ENCODE measurements around the gene LTBP2.

Gene LTBP2

DNA sequence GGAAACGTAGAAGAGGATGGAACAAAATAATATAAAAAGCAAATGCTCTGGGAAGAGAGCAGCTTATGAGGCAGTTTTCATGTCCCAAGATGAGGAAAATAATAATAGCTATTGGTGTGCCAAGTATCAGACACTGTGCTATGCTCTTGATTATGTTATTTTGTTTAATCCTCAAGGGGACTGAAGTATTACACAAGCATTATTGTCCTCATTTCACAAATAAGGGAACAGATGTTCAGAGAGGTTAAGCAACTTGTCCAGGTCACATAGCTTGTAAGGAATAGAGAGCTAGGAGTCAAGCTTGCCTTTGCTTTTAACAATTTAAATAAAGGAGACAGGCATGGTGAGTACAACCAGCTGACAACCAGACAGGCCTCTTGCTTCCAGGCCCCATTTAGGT lies 26.9 kb upstream of the LTBP2 start:
- in situ Hi-C loops (cut with MboI; ENCODE audit: low sequenced_read_pairs), result no loop called here

DNA sequence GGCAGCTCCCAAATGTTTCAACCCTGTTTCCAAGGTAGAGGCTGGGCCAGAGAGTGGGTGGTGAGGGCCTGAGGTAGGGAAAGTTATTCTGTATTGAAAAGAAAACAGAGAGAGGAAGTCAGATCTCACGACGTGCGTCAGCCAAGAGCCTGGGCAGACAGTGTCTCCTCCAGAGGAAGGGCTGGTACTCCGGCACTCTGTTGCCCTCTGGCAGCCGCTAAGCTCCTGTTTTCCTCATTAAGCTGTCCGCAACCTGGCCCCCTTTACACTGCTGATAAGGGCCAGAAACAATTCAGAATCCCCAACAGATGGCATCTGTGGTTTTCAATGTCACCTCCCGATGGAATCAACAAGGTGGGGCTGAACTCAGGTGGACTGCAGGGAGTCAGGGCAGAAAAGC lies 26.0 kb upstream of the LTBP2 start:
- in situ Hi-C loops (cut with MboI; ENCODE audit: low sequenced_read_pairs), result no loop called here

DNA sequence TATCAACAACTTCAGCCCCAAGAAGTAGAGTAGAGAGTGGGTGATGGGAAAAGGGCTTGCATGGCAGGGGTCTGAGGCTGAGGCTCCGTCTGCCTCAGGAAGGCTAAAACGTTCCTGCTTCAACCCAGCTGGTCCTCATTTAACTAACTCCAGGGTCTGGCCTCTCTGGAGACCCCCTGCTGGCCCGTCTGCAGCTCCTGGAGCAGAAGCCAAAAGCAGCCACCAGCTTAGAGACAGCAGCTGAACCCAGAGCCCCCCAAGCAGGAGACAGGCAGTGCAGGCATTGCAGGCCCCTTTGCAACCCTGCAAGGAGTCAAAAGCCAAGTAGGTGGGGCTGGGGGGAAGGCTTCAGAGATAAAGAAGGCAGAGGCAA lies 25.1 kb upstream of the LTBP2 start:
- in situ Hi-C loops (cut with MboI; ENCODE audit: low sequenced_read_pairs), result no loop called here

DNA sequence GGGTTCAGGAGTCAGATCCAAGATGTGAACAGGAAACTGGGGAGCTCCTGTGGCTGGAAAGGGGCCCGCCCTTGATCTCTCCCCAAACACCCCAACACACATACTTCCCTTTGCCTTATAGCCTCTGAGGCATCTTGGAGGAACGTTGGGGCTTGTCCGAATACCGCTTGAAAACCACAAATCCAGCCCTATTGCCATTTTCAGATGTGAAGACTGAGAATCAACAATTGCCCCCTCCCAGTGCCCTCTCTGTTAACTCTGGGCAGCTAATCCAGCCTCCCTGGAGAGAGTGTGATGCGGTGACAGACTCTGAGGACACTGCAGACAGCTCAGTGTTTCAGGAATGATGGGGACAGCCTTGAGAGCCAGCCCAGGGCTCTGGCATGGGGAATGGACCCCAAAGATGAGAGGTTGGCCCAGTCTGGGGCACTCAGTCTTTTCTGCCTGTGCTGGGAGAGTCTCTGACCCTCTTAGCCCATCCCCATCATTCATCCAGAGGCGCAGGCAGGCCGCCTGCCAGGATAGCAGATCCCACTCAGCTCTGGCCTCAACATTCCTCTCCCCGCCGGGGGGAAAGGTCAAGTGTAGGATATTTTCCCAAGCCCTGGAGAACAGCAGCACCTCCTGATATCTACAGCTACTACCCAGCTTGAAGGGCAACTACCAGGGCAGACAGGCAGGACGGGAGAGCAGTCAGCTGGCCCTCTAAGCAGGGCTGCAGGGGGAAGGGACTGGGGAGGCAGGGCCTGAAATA lies 24.6 kb upstream of the LTBP2 start:
- in situ Hi-C loops (cut with MboI; ENCODE audit: low sequenced_read_pairs), result no loop called here

DNA sequence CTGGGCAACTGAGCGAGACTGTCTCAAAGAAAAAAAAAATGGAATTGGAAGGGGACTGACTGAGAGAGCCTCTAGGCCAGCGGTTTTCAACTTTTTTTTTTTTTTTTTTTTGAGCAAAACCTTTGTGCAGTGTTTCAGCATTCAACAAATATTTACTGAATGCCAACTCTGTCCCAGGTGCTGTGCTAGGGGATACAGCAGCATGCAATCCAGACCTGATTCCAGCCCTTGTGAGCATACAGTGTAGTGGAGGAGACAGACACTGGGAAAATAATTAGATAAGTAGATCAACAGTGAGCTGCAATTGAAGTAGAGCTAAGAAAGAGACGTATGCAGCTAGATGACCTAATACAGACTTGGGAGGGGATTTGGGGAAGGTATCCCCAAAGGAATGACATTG lies 23.8 kb upstream of the LTBP2 start:
- in situ Hi-C loops (cut with MboI; ENCODE audit: low sequenced_read_pairs), result no loop called here

DNA sequence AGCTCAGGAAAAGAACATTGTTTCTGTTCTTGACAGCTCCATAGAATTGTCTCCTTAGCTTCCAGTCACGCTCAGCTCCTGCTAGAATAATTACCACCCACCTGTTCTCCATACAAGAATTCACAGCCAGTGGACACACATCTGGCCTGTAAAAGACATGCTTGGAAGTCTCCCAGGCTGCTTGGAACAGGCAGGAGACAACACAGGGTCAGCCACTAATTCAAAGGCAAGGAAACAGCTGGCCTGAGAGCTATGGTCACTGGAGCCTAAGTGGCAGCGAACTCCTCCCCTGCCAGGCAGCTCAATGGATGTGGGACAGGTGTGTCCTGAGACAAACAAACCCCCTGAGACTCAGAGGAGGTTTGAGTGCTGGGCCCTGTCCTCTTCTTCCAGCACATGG lies 22.9 kb upstream of the LTBP2 start:
- in situ Hi-C loops (cut with MboI; ENCODE audit: low sequenced_read_pairs), result no loop called here

DNA sequence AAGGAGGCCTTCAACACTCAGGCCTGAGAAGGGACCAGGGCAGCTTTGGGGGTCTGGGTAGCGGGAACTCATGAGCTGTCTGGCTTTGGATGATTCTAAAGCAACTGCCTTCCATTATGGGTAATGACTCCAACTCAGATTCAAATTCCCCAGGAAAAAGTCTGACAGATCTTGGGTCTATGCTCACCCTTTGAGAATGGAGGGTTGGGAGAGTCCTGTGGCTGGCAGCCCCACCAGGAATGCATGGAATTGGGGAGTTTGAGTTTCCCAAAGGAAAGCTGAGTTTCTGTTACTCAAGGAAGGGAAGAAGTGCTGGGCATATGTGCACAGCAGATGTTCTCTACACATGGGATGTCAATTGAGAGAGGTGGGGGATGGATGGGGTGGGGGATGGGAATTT lies 22.4 kb upstream of the LTBP2 start:
- in situ Hi-C loops (cut with MboI; ENCODE audit: low sequenced_read_pairs), result no loop called here

DNA sequence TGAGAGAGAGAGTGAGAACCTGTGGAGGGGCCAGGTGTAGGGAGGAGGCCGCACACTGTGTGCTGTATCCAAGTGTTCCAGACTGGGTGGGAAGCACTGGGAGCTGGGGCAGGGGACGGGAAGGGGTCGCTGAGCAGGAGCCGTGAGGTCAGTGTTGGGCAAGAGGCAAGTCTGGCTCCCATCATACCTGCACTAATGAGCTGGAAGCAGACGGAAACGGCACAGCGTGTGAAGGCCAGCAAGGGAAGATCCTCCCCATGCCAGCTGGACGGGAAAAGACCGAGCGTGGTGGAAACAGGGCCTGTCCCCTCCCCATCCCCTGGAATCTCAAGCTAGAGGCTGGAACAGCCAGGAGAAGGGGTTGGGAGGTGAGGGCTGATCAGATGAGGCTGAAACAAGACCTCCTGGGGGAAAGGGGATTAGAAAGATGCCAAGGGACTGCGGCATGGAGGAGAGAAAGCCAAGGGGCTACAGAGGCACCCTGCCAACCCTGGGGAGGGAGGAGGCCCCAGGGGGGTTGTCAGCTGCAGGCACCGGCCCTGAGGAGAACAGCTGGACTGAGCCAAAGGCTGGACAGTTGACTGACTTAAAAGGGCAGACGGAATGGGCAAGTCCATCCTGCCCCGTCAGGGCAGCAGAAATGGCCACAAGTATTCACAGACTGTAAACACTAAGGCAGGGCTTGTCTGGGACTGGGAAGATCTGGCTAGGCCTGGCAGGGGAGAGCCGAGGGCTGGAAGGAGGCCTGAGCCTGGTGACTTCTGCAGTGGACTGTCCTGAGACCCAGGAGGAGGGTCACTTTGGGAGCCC lies 19.0 kb upstream of the LTBP2 start:
- in situ Hi-C loops (cut with MboI; ENCODE audit: low sequenced_read_pairs), result no loop called here

DNA sequence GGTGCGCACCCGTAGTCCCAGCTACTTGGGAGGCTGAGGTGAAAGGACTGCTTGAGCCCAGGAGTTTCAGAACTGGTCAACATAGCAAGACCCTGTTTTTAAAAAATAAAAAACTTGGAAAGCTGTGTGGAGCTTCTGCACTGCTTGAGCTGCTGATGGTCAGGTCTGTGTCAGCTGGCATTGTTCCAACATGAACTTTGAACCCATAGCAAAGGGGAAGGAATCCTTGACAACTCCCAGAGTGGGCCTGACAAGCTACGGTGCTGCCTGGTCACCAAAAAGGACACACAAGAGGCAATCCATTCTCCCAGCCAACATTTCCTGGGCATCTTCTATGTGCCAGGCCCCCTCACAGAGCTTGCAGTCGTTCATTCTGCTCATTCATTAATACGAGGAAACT lies 16.4 kb upstream of the LTBP2 start:
- in situ Hi-C loops (cut with MboI; ENCODE audit: low sequenced_read_pairs), result no loop called here

DNA sequence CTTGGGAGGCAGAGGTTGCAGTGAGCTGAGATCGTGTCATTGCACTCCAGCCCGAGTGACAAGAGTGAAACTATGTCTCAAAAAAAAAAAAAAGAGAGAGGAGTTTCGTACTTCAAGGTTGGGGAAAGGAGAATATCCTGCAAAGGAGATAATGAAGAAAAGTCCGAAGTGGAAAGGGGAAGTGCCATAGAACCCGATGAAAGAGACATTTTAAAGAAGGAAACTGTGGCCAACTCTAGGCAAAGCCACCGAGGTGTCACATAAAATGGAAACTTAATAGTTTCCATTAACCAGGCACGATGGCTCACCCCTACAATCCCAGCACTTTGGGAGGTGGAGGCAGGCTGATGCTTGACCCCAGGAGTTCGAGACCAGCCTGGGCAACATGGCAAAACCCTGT lies 15.0 kb upstream of the LTBP2 start:
- in situ Hi-C loops (cut with MboI; ENCODE audit: low sequenced_read_pairs), result no loop called here

DNA sequence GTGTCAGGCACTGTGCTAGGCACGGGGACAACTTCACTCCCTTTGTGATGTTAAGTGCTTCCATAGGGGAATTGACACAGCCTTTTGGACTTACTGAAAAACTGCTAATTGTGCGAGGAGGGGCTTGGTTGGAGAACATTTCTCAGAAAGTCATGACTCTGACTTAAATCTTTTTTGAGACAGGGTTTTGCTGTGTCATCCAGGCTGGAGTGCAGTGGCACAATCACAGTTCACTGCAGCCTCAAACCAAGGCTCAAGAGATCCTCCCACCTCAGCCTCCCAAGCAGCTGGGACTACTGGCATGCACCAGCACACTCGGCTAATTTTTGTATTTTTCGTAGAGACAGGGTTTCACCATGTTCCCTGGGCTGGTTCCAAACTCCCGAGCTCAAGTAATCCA lies 10.2 kb upstream of the LTBP2 start:
- in situ Hi-C loops (cut with MboI; ENCODE audit: low sequenced_read_pairs), result no loop called here

DNA sequence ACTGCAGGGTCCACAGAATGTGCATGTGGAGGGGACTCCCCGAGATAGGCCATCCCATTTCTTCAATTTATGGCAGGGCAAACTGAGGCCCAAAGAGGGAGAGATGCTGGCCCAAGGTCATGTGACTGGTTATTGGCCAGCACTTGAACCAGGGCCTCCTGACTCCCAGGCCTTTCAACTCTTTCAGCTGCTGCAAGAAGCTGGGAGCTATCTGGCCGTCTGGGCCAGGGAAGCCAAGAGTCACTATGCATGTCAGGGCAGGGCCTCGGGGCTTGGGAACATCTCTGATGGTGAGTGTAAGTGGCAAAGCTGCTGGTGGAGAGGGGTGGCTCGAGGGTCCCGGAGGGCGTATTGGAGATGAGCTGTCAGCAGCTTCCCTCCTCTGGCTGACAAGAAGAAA lies 9.5 kb upstream of the LTBP2 start:
- in situ Hi-C loops (cut with MboI; ENCODE audit: low sequenced_read_pairs), result no loop called here

DNA sequence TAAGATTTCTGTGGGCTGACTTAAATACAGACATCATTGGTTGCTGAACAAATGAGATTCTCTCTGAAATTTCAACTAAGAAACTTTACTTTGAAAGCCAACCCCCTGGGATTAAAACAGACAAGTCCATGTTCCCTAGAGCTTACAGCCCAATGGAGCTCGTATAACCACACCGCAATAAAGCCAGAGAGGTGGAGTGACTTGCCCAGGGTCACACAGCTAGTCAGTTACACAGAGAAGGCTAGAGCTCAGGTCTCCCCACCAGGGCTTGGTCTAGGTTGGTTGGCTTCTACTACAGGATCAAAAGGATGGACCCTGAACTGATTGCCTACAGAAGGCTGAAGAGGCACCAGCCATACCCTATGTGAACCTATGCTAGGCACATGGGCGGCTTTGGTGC lies 8.9 kb upstream of the LTBP2 start:
- in situ Hi-C loops (cut with MboI; ENCODE audit: low sequenced_read_pairs), result no loop called here

DNA sequence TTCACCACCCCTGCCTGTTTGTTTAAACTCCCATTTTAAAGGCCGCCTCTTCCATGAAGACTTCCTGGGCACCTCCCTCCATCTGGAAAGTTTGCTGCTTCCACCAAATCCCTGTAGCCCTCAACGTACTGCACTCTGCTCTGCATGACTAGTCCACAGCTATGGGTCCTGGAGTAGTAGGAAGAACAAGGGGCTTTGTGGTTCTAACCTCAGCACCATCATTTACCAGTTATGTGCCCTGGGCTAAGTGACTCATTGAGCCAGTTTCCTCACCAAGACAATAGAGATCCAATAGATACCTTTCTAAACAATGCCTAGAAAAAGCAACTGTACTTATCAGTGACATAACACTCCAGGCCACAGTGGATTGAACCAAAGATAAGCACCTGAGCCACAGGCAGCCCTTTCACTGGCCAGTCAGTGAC lies 8.5 kb upstream of the LTBP2 start:
- in situ Hi-C loops (cut with MboI; ENCODE audit: low sequenced_read_pairs), result no loop called here

DNA sequence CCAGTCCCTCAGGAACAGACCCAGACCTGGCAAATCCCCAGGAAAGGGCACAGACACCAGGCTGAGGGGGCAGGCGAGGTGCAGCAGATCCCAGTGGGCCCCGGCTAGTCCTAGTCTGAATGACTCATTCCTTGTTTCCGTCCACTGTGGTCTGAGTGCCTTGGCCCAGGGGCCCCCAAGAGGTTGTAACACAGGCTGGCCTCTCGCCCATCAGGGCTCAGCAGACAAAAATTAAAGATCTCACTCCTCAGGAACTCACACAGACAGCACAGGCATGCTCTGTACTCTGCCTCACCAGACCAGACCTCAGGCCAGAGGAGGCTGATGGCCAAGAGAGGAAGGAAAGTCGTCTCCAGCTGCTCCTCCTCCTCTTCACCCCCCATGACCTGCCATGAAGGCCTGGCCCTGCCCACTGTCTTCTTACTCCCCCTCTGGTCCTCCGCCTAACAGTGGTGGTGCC lies 7.7 kb upstream of the LTBP2 start:
- in situ Hi-C loops (cut with MboI; ENCODE audit: low sequenced_read_pairs), result no loop called here

DNA sequence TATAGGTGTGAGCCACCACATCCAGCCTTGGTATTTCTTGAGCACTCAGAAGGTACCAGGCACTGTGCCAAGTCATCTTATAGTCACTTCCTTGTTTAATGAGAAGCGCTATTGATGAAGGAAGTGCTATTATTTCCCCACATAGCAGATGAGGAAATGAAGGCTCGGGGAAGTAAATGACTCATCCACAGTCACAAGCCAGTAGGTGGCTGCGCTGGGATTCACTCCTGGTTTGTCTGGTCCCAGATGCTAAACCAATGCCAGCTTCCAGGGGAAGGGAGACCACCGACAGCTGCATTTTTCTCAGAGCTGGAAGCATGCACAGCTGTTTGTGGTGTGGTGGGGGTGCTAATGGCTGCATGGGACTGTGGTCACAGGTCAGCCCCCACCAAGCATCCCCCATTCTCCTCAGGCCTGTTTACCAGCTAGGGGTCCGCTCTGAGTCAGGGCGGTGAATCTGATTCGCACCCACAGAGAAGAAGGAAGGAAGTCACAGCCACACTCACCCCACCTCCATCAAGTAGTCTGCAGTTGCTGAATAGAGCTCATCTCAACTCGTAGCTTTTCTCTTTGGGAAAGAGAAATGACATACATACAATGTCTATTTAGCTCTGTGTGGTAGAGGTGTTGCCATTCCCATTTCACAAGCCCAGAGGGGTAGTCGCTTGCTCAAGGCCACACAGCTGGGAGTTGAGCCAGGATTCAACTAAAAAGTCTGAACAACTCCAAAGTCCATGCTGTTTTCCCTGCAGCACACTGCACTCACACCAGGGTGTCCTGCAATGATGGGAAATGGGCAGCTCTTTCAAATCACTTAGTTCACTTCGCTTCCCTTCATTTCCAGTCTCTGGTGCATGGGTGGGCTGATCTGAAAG lies 6.3 kb upstream of the LTBP2 start:
- in situ Hi-C loops (cut with MboI; ENCODE audit: low sequenced_read_pairs), result no loop called here

DNA sequence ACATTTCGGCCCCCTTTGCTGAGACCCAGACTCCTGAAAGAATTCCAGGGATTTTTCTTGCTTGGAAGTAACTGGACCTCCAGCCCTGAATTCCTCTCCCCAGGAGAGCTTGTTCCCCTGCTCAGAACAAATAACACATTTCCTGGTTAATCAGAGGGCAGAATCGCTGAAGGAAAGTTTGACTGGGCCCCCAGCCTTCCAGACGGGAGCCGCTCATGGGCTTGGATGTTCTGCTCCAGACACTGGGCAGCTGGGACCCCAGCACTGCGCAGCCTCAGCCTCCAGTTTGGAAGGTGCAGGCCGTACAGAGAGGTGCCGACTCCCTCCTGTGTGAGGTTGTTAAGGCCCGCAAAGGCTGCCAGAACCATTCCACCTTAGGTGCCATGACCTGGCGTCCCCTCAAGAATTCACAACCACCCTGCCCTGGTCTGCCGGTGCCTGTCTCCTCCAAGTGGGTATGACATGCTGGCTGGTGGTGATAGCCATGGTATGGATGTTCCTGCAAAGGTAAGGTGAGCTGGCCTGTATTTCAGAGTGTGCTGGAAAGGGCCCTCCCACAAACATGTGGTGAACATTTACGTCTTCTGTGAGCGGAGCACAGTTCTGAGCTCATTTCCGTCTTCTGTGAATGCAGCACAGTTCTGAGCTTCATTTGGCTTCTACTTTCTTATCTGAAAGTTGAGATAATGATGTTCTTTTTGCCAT lies 5.1 kb upstream of the LTBP2 start:
- in situ Hi-C loops (cut with MboI; ENCODE audit: low sequenced_read_pairs), result no loop called here

DNA sequence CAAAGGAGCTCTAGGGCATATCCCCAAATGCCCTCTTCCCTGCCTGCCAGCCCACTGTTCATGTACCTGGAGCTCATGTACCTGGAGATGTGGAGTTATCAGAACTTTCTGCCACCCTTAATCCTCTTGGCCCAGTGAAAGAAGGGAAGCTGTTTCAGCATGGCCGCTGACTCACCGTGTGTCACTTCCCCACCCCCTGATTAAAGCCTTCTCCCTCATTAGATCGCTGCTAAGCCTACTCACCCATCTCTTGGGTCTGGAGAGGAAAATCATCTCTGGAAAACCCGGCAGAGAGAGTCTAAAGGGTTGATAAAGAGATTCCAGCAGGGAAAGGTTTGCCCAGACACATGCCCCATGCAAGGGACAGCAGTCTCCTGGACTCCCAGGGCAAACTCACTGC lies 4.5 kb upstream of the LTBP2 start:
- in situ Hi-C loops (cut with MboI; ENCODE audit: low sequenced_read_pairs), result no loop called here

DNA sequence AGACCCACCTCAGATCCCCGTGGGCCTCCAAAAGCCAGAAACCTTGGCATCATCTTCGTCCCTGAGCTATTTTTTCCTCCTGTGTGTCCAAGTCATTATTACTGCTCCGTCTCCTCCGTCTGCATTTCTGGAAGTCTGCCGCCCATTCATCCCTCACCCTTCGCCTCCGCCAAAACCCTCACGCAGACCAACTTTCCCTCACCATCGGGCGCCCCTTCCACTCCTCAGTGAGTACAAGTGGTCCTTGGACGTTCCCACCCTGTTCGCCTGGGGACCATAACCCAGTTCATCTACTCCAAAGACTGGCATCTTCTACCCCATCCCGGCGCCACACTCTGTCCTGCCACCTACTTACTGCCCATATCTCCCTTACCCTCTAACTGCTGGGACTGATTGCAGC lies 3.7 kb upstream of the LTBP2 start:
- in situ Hi-C loops (cut with MboI; ENCODE audit: low sequenced_read_pairs), result no loop called here

DNA sequence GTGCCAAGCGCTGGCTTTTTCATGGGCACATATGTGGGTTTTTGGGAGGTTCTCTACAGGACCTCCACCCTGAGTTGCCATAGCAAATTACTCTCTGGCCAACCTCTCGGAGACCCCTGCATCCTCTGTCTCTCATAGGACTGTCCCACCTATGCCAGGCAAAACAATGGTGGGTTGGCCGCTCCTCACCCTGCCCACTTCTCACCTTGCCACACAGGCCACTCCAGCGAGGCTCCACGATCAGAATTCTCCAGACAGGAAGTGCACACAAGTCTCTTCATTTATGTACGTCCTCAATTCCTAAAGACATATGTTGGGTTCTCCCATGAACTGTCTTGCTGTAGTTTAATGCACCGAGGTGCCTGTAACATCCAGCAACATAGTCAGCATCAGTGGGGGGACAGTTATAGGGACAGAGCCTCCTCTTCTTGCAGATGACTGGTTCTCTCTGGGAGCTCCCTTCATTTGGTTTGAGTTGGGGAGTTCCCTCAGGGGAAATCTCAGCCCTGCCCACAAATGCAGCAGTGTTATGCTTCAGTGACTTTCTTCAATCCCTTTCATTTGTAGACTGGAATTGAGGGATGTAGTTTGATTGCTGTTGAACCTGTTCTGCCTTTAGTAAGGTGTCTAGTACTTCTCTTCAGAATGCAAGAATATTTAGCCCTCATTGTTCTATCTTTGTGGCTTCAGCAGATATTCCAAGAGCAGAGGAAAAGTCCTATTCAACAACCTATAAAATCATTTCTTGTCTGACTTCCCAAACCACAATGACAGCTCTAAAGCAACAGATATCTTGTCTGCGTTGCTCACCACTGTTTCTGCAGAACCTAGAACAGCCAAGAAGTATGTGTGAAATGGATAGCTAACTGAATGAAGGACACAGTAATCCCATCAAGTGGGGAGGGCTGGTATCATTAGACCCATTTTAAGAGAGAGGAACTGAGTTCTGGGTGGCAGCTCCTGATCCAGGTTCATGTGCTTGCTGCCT lies 2.8 kb upstream of the LTBP2 start:
- in situ Hi-C loops (cut with MboI; ENCODE audit: low sequenced_read_pairs), result no loop called here
